Activated T-cell treated with anti-CD3 and anti-CD28 coated beads, Interleukin-2, amount 50 U/mL, for 1 hour (primary cell): ENCODE data around the gene SLC39A2.

Source experiments
- DNase-seq: peaks from one replicate; pipeline ENCODE4 v3.0.0-alpha.2; 2020

Gene SLC39A2

DNA sequence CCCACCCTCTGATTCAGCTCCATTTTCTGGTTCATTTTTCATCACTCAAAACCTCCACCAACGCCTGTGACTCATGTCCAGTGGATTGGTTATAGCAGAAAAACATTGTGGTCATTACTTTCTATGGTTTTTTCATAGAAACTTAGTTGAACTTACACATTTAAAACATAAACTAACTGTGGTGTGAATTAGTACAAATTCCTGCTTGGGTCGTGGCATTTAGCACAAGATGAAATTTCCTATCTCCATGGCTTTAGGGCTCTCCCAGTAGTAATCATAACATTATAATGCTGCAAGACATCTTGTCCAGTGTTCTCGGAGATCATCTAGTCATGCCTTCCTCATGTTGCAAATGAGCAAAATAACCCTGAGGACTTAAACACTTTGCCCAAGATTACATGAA lies 50.2 kb downstream of the SLC39A2 start:
- no peak for DNase-seq

DNA sequence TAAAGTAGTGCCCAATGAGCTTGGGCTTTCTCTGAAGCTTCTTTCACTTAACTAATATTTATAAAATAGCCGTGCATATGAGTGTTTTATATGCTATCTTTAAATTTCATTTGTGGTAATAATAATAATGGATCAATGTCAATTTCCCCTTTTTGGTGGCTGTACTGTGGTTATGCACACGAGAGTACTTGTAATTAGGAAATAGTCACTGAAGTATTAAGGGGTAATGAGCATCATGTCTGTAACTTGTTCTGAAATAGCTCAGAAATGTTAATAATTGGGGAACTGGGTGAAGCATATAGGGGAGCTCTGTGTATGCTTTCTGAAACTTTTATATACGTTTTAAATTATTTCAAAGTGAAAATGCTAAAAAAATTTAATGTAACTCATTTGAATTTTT lies 51.5 kb downstream of the SLC39A2 start:
- DNase-seq: no peak
